ENCODE results near the gene REX1BD.
"Not testable (repeated sequence)": the region's sequence is repeated elsewhere in the genome, so short reads cannot be mapped to it uniquely, and the experiment has no call there.

The REX1BD gene

GRCh38 chr19:18589380-18590272, 1.0 kb downstream of the REX1BD start:
- in situ Hi-C loops (cut with HindIII; ENCODE audit: low pct_unique_long_range_greater_than_20kb, low sequenced_read_pairs), result no loop called here
- no peak for TF ChIP-seq JUND (IDR thresholded peaks at IDR 0.05; ENCODE audit: low read depth)
- DNase-seq (ENCODE audit: low read depth in 1 of 2, low spot score in 1 of 2), result peak in 1 of 2 experiments; percentile 72

- no peak for TF ChIP-seq JUND (IDR thresholded peaks at IDR 0.05; ENCODE audit: low read depth)
- DNase-seq (ENCODE audit: low read depth in 1 of 2, low spot score in 1 of 2), result no peak
- in situ Hi-C loops (cut with HindIII; ENCODE audit: low pct_unique_long_range_greater_than_20kb, low sequenced_read_pairs), result no loop called here
Observed at GRCh38 chr19:18590273-18591272, 2.0 kb downstream of the REX1BD start.

GRCh38 chr19:18591735-18592385, 3.3 kb downstream of the REX1BD start:
- in situ Hi-C loops (cut with HindIII; ENCODE audit: low pct_unique_long_range_greater_than_20kb, low sequenced_read_pairs), result no loop called here
- no peak for TF ChIP-seq JUND (IDR thresholded peaks at IDR 0.05; ENCODE audit: low read depth)
- DNase-seq (ENCODE audit: low read depth in 1 of 2, low spot score in 1 of 2), result no peak

DNA sequence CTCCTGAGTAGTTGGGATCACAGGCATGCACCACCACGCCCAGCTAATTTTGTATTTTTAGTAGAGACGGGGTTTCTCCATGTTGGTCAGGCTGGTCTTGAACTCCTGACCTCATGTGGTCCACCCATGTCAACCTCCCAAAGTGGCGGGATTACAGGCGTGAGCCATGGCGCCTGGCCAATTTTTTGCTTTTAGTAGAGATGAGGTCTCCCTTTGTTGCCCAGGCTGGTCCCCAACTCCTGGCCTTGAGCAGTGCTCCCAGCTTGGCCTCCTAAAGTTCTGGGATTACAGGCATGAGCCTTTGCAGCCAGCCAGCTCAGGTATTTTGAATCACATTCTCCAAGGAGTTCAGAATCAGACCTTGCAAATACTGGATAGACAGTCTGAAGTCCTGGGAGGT, 4.1 kb downstream of the REX1BD start:
- DNase-seq (ENCODE audit: low read depth in 1 of 2, low spot score in 1 of 2); in situ Hi-C loops (cut with HindIII; ENCODE audit: low pct_unique_long_range_greater_than_20kb, low sequenced_read_pairs): not testable (repeated sequence)

DNA sequence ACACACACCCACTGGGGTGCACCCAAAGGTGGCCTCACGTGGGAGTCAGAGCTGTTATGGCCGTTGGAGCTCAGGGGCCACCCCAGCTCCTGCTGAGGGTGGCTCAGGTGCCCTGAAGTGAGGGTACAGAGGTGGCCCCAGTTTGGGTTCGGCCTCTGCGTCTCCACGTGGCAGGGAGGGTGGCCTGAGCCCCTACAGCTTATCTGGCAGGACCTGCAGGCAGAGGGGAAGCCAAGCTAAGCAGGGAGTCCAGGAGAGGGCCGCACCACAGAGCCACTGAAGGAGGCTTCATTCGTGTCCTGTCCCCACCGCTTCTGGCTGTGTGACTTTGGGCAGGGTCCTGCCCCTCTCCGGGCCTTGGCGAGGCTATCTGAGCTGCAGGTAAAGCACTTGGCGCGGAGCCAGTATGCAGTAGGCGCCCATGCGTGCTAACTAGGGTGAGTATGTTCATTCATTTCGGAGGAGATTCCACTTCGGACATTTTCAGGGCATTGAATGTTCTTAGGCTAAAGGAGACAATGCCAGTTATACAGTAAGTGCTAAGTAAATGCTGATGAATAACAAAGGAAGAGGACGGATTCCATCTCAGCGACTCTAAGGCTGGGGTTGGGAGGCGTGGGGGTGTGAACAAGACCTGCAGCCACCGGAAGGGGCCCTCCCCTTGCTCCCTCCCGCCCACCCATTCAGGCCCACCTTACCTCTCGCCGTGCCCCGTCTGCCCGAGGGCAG, 4.9 kb downstream of the REX1BD start:
- DNase-seq (ENCODE audit: low read depth in 1 of 2, low spot score in 1 of 2), result no peak
- no peak for TF ChIP-seq JUND (IDR thresholded peaks at IDR 0.05; ENCODE audit: low read depth)
- in situ Hi-C loops (cut with HindIII; ENCODE audit: low pct_unique_long_range_greater_than_20kb, low sequenced_read_pairs), result no loop called here

DNA sequence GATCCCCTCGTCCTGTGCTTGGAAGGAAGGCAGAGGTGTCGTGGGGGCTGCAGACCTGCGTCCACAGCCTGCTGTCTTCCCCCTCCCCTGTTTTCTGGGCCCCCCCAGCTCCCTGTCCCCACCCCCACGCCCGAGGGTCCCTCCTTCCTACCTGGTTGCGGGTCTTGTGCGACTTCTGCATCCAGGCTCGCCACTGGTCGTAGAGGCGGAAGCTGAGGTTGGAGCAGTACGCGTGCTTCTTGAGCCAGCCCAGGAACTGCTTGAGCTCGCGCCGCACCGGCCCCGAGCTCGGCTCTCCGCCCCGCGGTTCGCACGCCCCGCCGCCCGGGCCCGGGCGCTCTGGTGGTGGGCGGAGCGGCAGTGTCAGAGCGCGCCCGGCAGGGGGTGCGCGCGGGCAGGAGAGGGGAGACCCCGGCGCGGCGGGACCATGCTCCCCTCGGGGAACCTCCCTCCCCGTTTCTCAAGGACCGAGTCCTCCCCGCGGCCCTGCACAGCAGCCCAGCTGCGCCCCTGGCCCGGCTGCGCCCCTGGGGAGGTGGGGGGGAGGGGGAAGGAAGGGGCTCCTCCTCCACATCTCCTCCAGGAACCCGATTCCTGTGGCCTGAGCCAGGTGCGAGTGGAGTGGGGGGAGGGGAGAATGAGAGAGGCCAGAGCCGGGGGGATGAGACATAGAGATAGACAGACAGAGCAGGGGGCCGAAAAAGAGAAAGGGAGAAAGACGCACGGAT, 5.7 kb downstream of the REX1BD start:
- in situ Hi-C loops (cut with HindIII; ENCODE audit: low pct_unique_long_range_greater_than_20kb, low sequenced_read_pairs), result no loop called here
- no peak for TF ChIP-seq JUND (IDR thresholded peaks at IDR 0.05; ENCODE audit: low read depth)
- DNase-seq (ENCODE audit: low read depth in 1 of 2, low spot score in 1 of 2), result peak; percentile 61 to 71

- in situ Hi-C loops (cut with HindIII; ENCODE audit: low pct_unique_long_range_greater_than_20kb, low sequenced_read_pairs), result no loop called here
- no peak for DNase-seq (ENCODE audit: low read depth in 1 of 2, low spot score in 1 of 2)
- TF ChIP-seq JUND (IDR thresholded peaks at IDR 0.05; ENCODE audit: low read depth), result no peak
Observed at GRCh38 chr19:18594824-18595373, 6.3 kb downstream of the REX1BD start.

DNA sequence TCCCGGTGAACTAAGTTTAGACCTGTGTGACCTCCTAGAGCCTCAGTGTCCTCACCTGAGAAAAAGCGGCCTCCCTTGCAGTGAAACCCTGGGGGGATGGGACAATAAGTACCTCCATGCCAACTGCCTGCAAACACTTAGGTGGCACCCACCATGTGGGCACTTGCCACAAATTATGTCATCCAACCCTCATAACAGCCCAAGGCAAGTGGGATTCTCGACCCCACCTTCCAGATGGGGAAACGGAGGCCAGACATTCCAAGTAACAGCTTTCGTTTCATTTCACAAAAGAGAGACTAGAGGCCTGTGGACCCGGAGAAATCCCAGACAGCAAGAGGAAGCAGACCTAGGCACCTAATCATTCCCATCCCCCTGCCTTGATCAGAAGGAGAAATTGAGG, 6.9 kb downstream of the REX1BD start:
- in situ Hi-C loops (cut with HindIII; ENCODE audit: low pct_unique_long_range_greater_than_20kb, low sequenced_read_pairs), result no loop called here
- TF ChIP-seq JUND (IDR thresholded peaks at IDR 0.05; ENCODE audit: low read depth), result no peak
- DNase-seq (ENCODE audit: low read depth in 1 of 2, low spot score in 1 of 2), result no peak

- DNase-seq (ENCODE audit: low read depth in 1 of 2, low spot score in 1 of 2), result peak; percentile 76 to 87
- in situ Hi-C loops (cut with HindIII; ENCODE audit: low pct_unique_long_range_greater_than_20kb, low sequenced_read_pairs), result no loop called here
- no peak for TF ChIP-seq JUND (IDR thresholded peaks at IDR 0.05; ENCODE audit: low read depth)
Observed at GRCh38 chr19:18596752-18597157, 8.2 kb downstream of the REX1BD start.

DNA sequence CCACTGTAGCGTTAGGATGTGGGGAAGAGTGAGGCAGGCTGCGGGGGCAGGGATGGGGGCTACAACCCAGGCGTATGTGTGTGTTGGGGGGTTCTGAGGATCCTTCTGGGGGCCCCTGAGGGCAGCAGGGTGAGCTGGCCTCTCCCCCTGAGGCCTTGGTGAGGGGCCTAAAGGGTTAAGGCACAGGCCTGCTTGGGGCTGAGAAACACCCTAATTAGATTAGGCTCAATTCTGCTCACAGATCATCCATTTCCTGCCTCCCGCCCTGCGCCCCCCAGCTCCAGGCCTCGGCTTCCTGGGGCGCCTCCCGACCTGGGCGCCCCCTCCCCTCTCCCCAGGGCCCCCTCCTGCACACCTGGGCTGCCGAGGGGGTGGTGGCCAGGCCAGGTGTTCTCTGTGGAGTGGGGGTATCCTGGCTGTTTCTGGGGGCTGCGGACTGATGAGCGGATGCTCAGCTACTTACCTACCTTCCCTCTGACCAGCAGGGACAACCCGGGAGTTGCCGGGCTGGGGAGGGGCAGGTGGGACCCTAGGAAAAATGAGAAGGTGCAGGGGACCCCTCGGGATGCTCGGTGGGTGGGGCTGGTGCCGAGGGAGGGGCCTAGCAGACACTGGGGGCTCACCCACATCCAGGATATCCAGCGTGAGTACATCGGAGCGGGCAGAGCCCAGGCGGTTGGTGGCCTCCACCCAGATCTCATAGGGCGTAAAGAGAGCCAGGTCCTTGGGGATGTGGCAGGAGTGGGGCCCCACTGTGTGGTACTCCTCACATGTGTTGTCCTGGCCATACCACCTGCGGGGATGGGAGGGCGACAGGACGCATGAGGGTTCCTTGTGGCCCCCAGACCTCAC, 9.4 kb downstream of the REX1BD start:
- no peak for TF ChIP-seq JUND (IDR thresholded peaks at IDR 0.05; ENCODE audit: low read depth)
- DNase-seq (ENCODE audit: low read depth in 1 of 2, low spot score in 1 of 2), result no peak
- in situ Hi-C loops (cut with HindIII; ENCODE audit: low pct_unique_long_range_greater_than_20kb, low sequenced_read_pairs), result no loop called here

Data from T47D (cell line).